IPS DF 19.7 (cell line): ENCODE results near the gene SEPTIN12.

Experiments
- DNase-seq: peaks from one replicate; pipeline ENCODE4 v3.0.0-alpha.2; 2013; ENCODE audit warnings: low read depth, low spot score

Gene SEPTIN12

DNA sequence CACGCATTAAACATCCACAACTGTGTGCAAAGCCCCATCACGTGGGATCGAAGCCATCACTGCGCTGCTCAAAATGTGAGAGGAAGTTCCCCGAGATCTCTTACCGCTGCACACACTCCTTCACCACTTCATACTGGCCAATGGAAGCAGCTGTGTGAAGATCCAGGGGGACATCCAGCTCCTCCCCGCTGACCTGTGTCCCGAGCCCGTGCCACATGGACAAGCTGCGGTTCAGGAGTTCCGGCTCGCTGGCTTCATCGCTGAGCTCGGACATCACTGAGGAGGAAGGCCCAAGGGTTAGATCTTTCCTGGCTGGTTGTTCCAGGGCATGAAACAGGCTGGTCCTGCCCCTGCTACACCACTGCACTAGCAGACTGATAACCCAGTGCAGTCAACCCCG lies 58.3 kb downstream of the SEPTIN12 start:
- DNase-seq: no peak

GRCh38 chr16:4728676-4729075 lies 59.5 kb downstream of the SEPTIN12 start:
- DNase-seq: no peak
